GM12878 (cell line): Measurements from ENCODE around the gene CCNH. TPM values are rescaled to one million over a fixed set of nuclear protein-coding genes. Genes with fewer than 3 reads are reported as not detected.
A peak's percentile ranks its signal among the peaks of the same experiment; 100 is the strongest.

Source experiments
- ATAC-seq: fragments of 200-7000 bp; cut with Tn5 transposase; 3 replicates; pipeline ENCODE4 v1.9.1; 2020; ENCODE audit warnings: mild to moderate bottlenecking, moderate library complexity
- BruUV-seq: library from RNA; stranded (reverse); fragments of 400-500 nt; replicated peaks from 2 replicates; lab custom pipeline; 2021; lab: Mats Ljungman, UMichigan
- CTCF ChIA-PET: fragments of 300-600 bp; sonication (Branson Sonifier 250); formaldehyde crosslinking; extraction: SDS; loops from one replicate; lab custom pipeline; 2021; ENCODE audit warnings: inconsistent platforms; lab: Yijun Ruan, JAX
- POLR2A ChIA-PET: fragments of 350-600 bp; formaldehyde crosslinking; extraction: SDS; loops from one replicate; lab custom pipeline; 2021; ENCODE audit warnings: inconsistent platforms; lab: Charles Lee
- RAD21 ChIA-PET: fragments of 300-600 bp; sonication (Branson Sonifier 250); formaldehyde crosslinking; loops from one replicate; lab custom pipeline; 2023; ENCODE audit warnings: antibody characterized with exemption; ENCODE audit not compliant: unreplicated experiment; lab: Charles Lee
- SMC1A ChIA-PET: fragments of 300-600 bp; sonication (Branson Sonifier 250); formaldehyde crosslinking; loops from one replicate; lab custom pipeline; 2023; ENCODE audit not compliant: unreplicated experiment, uncharacterized antibody; lab: Charles Lee
- DNase-seq: peaks from one replicate; pipeline ENCODE4 v3.0.0-alpha.2; 2011; ENCODE audit warnings: low read depth, low spot score
- FAIRE-seq: peaks from 3 replicates; lab custom pipeline; 2011; peaks lifted over from hg19 to GRCh38; lab: Jason Lieb, UNC
- H2AFZ ChIP-seq: 2 replicates; pipeline ENCODE4 v1.6.0; 2011; ENCODE audit warnings: low read depth, low read length, control low read depth; ENCODE audit not compliant: control insufficient read depth
- H3K27ac ChIP-seq: 2 replicates; pipeline ENCODE4 v1.5.1; 2011; ENCODE audit warnings: control low read depth; ENCODE audit not compliant: control insufficient read depth, insufficient read depth
- H3K27me3 ChIP-seq, 2 experiments: replicated peaks in 1 of 2; 2 replicates each; pipeline versions ENCODE4 v1.6.0 to v1.6.1; 2011; ENCODE audit warnings: low read length in 1 of 2; ENCODE audit not compliant: control insufficient read depth in 2 of 2, insufficient read depth in 2 of 2
- H3K36me3 ChIP-seq, 2 experiments: 2 replicates each; pipeline ENCODE4 v1.5.1; 2011; ENCODE audit warnings: low read length in 1 of 2; ENCODE audit not compliant: control insufficient read depth in 2 of 2, insufficient read depth in 2 of 2
- H3K4me1 ChIP-seq: 2 replicates; pipeline ENCODE4 v1.6.1; 2011; ENCODE audit warnings: mild to moderate bottlenecking, low read length, moderate library complexity, mixed read lengths; ENCODE audit not compliant: control insufficient read depth, insufficient read depth
- H3K4me2 ChIP-seq: 2 replicates; pipeline ENCODE4 v1.6.0; 2011; ENCODE audit warnings: control low read depth; ENCODE audit not compliant: control insufficient read depth, insufficient read depth
- H3K4me3 ChIP-seq: fragments of 200-600 bp; sonication (generic); 2 replicates; pipeline ENCODE4 v1.5.1; 2016
- H3K79me2 ChIP-seq: 2 replicates; pipeline ENCODE4 v1.6.0; 2011; ENCODE audit warnings: low read length; ENCODE audit not compliant: control insufficient read depth, insufficient read depth
- H3K9ac ChIP-seq: 2 replicates; pipeline ENCODE4 v1.8.0; 2011; ENCODE audit warnings: low read length, control low read depth, mixed read lengths; ENCODE audit not compliant: control insufficient read depth, insufficient read depth
- H3K9me3 ChIP-seq: replicated peaks from 3 replicates; pipeline ENCODE4 v1.5.1; 2011; ENCODE audit warnings: mild to moderate bottlenecking, low read length; ENCODE audit not compliant: control insufficient read depth, insufficient read depth
- H4K20me1 ChIP-seq: 2 replicates; pipeline ENCODE4 v1.6.0; 2011; ENCODE audit not compliant: control insufficient read depth, insufficient read depth
- BRCA1 ChIP-seq: IDR thresholded peaks from 2 replicates; pipeline ENCODE4 v1.6.1; 2011; ENCODE audit warnings: low read depth, low read length, improper control_type of control experiment
- EZH2 ChIP-seq: IDR thresholded peaks from 2 replicates; pipeline ENCODE4 v1.6.1; 2012; ENCODE audit warnings: low read depth, mild to moderate bottlenecking, control low read depth, inconsistent platforms, low read length, borderline replicate concordance; ENCODE audit not compliant: control insufficient read depth
- MYB ChIP-seq: fragments of 150-350 bp; IDR thresholded peaks from 2 replicates; pipeline ENCODE4 v1.6.1; 2014; ENCODE audit warnings: mild to moderate bottlenecking, low read depth, low read length, borderline replicate concordance
- MYC ChIP-seq: IDR thresholded peaks from 2 replicates; pipeline ENCODE4 v1.6.1; 2011; ENCODE audit warnings: mild to moderate bottlenecking, low read length, moderate library complexity, inconsistent platforms; ENCODE audit not compliant: insufficient read depth, insufficient replicate concordance, insufficient read length, severe bottlenecking
- NFIC ChIP-seq: IDR thresholded peaks from 2 replicates; pipeline ENCODE4 v1.6.1; 2012; ENCODE audit warnings: low read depth, mild to moderate bottlenecking, inconsistent platforms, low read length, moderate library complexity
- PBX3 ChIP-seq: IDR thresholded peaks from 2 replicates; pipeline ENCODE4 v1.6.1; 2011; ENCODE audit warnings: mild to moderate bottlenecking, low read depth, low read length, moderate library complexity; ENCODE audit not compliant: insufficient replicate concordance
- POLR2AphosphoS5 ChIP-seq: IDR thresholded peaks from 2 replicates; pipeline ENCODE4 v1.6.1; 2011; ENCODE audit warnings: mild to moderate bottlenecking, low read length, inconsistent platforms
- PRDM15 ChIP-seq: fragments of 450-650 bp; formaldehyde crosslinking; IDR thresholded peaks from 2 replicates; pipeline ENCODE4 v1.4.0; 2020; ENCODE audit warnings: mild to moderate bottlenecking, moderate library complexity
- STAT1 ChIP-seq: fragments of 450-650 bp; conservative IDR thresholded peaks from 2 replicates; pipeline ENCODE4 v1.6.1; 2014; ENCODE audit warnings: antibody characterized with exemption, mild to moderate bottlenecking
- SUPT20H ChIP-seq: IDR thresholded peaks from 2 replicates; pipeline ENCODE4 v1.6.1; 2011; ENCODE audit warnings: low read depth, mild to moderate bottlenecking, low read length, moderate library complexity, borderline replicate concordance; ENCODE audit not compliant: control insufficient read depth
- ZNF207 ChIP-seq: fragments of 450-650 bp; IDR thresholded peaks from 2 replicates; pipeline ENCODE4 v1.6.1; 2014; ENCODE audit warnings: antibody characterized with exemption, mild to moderate bottlenecking, borderline replicate concordance
- ZNF592 ChIP-seq: fragments of 450-650 bp; IDR thresholded peaks from 2 replicates; pipeline ENCODE4 v1.6.1; 2017; ENCODE audit warnings: mild to moderate bottlenecking, moderate library complexity
- in situ Hi-C: fragments of 300-500 bp; cut with MboI; formaldehyde crosslinking; loops from 9 replicates; pipeline ENCODE4 v1.14.3; 2018; ENCODE audit warnings: mixed read lengths
- intact Hi-C: fragments of 100-400 bp; cut with micrococcal nuclease; formaldehyde crosslinking; loops from one replicate; pipeline ENCODE4 v1.14.2; 2022; ENCODE audit not compliant: unreplicated experiment
- polyA plus RNA-seq, 11 experiments: library from polyadenylated mRNA; depleted of rRNA in 4 of 11; unstranded in 6 of 11; stranded (reverse) in 5 of 11; fragments of >200 nt; fragmentation: Nextera tagmentation in 4 of 11; fragmentation: Illumina TruSeq in 1 of 11; extraction: Ambion mirVana in 4 of 11; extraction: Trizol in 1 of 11; gene quantifications; 1 replicate in 1 of 11; 2 replicates in 10 of 11; pipeline versions ENCODE4 v1.2.1 to v1.2.3, GENCODE V29; 2011 to 2016; ENCODE audit warnings: inconsistent platforms in 2 of 11, missing spikeins in 2 of 11, low read depth in 1 of 11
- total RNA-seq, 4 experiments: library from RNA; depleted of rRNA in 3 of 4; stranded (reverse); fragments of >200 nt in 3 of 4; fragmentation: Illumina TruSeq in 1 of 4; extraction: Trizol in 1 of 4; gene quantifications; 2 replicates each; pipeline versions ENCODE4 v1.2.1 to v1.2.3, GENCODE V29; 2013 to 2021

Gene CCNH
- total and polyA plus RNA-seq, 10 of the 15 experiments (the other 5 are each of a cell fraction or from before 2014, with no cell fraction given) = 43.9 to 116 (median 81.4) TPM

- no peak for TF ChIP-seq PBX3
- no peak for TF ChIP-seq NFIC
- TF ChIP-seq EZH2 = no peak
- TF ChIP-seq STAT1 = peak; percentile 39; the same call in 1 of the 2 replicates
Observed at GRCh38 chr5:87412630-87413342, at the start of gene CCNH (continued).

- CTCF ChIA-PET = interaction anchor here (0.6 kb wide), 1 partner anchor 24 kb away, joined by 3 read pairs; no protein-coding TSS in a partner anchor
- no peak overlapping the region for H3K9ac ChIP-seq
- no peak overlapping the region for H3K27ac ChIP-seq
- POLR2A ChIA-PET = no interaction called here
- no peaks in the 10 kb centered on the region for H3K27me3 ChIP-seq
- no peaks in the 10 kb centered on the region for H3K79me2 ChIP-seq
- RAD21 ChIA-PET = no interaction called here
- H3K9me3 ChIP-seq = no peaks in the 10 kb centered on the region
- intact Hi-C loops (no loop called here), in situ Hi-C loops (no loop called here)
- no peak for ATAC-seq
- FAIRE-seq = no peak
- SMC1A ChIA-PET = no interaction called here
- no peak overlapping the region for H3K4me3 ChIP-seq
- DNase-seq = no peak
- H4K20me1 ChIP-seq = no peaks in the 10 kb centered on the region
- no TSS peak for BruUV-seq
- H3K4me2 ChIP-seq = no peak overlapping the region
- no peak overlapping the region for H2AFZ ChIP-seq
- no peaks in the 10 kb centered on the region for H3K36me3 ChIP-seq
- H3K4me1 ChIP-seq = no peaks in the 10 kb centered on the region
- no peak for TF ChIP-seq MYB
- no peak for TF ChIP-seq ZNF592
- no peak for TF ChIP-seq ZNF207
- no peak for TF ChIP-seq MYC
- TF ChIP-seq POLR2AphosphoS5 = no peak
- no peak for TF ChIP-seq PRDM15 (CRISPR knock-in tag)
- no peak for TF ChIP-seq SUPT20H
- no peak for TF ChIP-seq BRCA1
Observed at GRCh38 chr5:87457706-87458105, 45.0 kb upstream of the CCNH start.
